Kidney (tissue), 14 donors: ENCODE data around the gene ARHGAP27. TPM values are rescaled to one million over a fixed set of nuclear protein-coding genes. Genes with fewer than 3 reads are reported as not detected.

Experiments used
- DNase-seq, 5 donors: peaks; one replicate each; pipeline ENCODE4 v3.0.0-alpha.2; 2013 to 2020
- FAIRE-seq: peaks from 2 replicates; lab custom pipeline; 2012; peaks lifted over from hg19 to GRCh38; lab: Jason Lieb, UNC
- H3K27ac ChIP-seq, 2 donors: one replicate each; pipeline ENCODE4 v1.7.0; 2013; ENCODE audit warnings: low read depth in 2 of 2, low read length in 2 of 2, inconsistent platforms in 1 of 2
- H3K27me3 ChIP-seq: one replicate; pipeline ENCODE4 v1.7.1; 2013; ENCODE audit warnings: low read length, inconsistent platforms; ENCODE audit not compliant: control insufficient read depth, insufficient read depth
- H3K36me3 ChIP-seq, 3 donors: one replicate each; pipeline versions ENCODE4 v1.7.0 to v1.7.1; 2013; ENCODE audit warnings: low read length in 3 of 3, control low read depth in 1 of 3, inconsistent platforms in 1 of 3; ENCODE audit not compliant: insufficient read depth in 3 of 3, control insufficient read depth in 2 of 3
- H3K4me1 ChIP-seq, 3 donors: one replicate each; pipeline versions ENCODE4 v1.7.0 to v1.7.1; 2013; ENCODE audit warnings: low read length in 3 of 3, inconsistent platforms in 1 of 3, low read depth in 1 of 3; ENCODE audit not compliant: control insufficient read depth in 2 of 3, insufficient read depth in 2 of 3
- H3K4me3 ChIP-seq, 3 donors: one replicate each; pipeline versions ENCODE4 v1.7.0 to v1.8.1; 2013; ENCODE audit warnings: low read length in 3 of 3, control low read depth in 1 of 3, inconsistent platforms in 1 of 3
- H3K9ac ChIP-seq, 3 donors: one replicate each; pipeline versions ENCODE4 v1.7.0 to v1.7.1; 2013; ENCODE audit warnings: low read length in 3 of 3, control low read depth in 1 of 3, inconsistent platforms in 1 of 3
- H3K9me3 ChIP-seq, 3 donors: one replicate each; pipeline versions ENCODE4 v1.7.0 to v1.7.1; 2013; ENCODE audit warnings: low read length in 3 of 3, control low read depth in 1 of 3, inconsistent platforms in 1 of 3; ENCODE audit not compliant: control insufficient read depth in 2 of 3, insufficient read depth in 1 of 3
- CTCF ChIP-seq: IDR thresholded peaks from 3 replicates; pipeline ENCODE4 v1.5.1; 2012; ENCODE audit warnings: mild to moderate bottlenecking, moderate library complexity, borderline replicate concordance; ENCODE audit not compliant: insufficient read depth; ENCODE audit errors: extremely low read depth
- intact Hi-C: fragments of 100-400 bp; cut with DNase I; formaldehyde crosslinking; loops from one replicate; pipeline ENCODE4 v1.11.1; 2022
- polyA plus RNA-seq: library from polyadenylated mRNA; stranded (reverse); fragments of 350-450 nt; fragmentation: Illumina TruSeq; extraction: RNeasy Lipid Tissue Mini Kit (QIAGEN cat#74804); gene quantifications from one replicate; pipeline ENCODE4 v1.2.3, GENCODE V29; 2014; ENCODE audit warnings: low read depth, low replicate concordance; ENCODE audit not compliant: insufficient read depth
- total RNA-seq: library from RNA; stranded (reverse); fragmentation: NEBNext Ultra II Directional; extraction: Animal tissue kit (Norgen Biotek cat#: 25700); gene quantifications from one replicate; pipeline ENCODE4 v1.2.1, GENCODE V29; 2021
- donor health status: control.
- donor health status: control.
- donor health status: control.
- donor health status: control.
- donor health status: control.
- donor health status: DM: yes; HTN: yes; CAD: no.
- donor health status: Normal renal cell carcinoma (clear cell type).

ARHGAP27 gene
- total and polyA plus RNA-seq, 2 donors from 2014 or later: 13.3 to 57.2 TPM

GRCh38 chr17:45391291-45391690, 41.4 kb downstream of the ARHGAP27 start:
- no peak for TF ChIP-seq CTCF
- no peak overlapping the region for H3K27ac ChIP-seq
- H3K36me3 ChIP-seq: no peaks in the 10 kb centered on the region
- H3K9me3 ChIP-seq: no peaks in the 10 kb centered on the region
- no peak for FAIRE-seq
- peaks cover 0 to 7% (median 0%) of the 10 kb centered on the region in 3 donors for H3K4me1 ChIP-seq
- H3K27me3 ChIP-seq: no peaks in the 10 kb centered on the region
- no peak overlapping the region for H3K9ac ChIP-seq
- intact Hi-C loops: no loop called here
- no peak overlapping the region for H3K4me3 ChIP-seq
- DNase-seq: no peak

- peaks cover 0 to 3% (median 0%) of the 10 kb centered on the region in 3 donors for H3K4me1 ChIP-seq
- no peak overlapping the region for H3K27ac ChIP-seq
- H3K4me3 ChIP-seq: no peak overlapping the region
- no peak for FAIRE-seq
- H3K36me3 ChIP-seq: no peaks in the 10 kb centered on the region
- intact Hi-C loops: loop anchor here (5.0 to 10.0 kb wide), 2 partner anchors 107 to 165 kb away; partner anchors contain the start of gene FMNL1
- DNase-seq: no peak
- TF ChIP-seq CTCF: no peak
- H3K9me3 ChIP-seq: no peaks in the 10 kb centered on the region
- no peaks in the 10 kb centered on the region for H3K27me3 ChIP-seq
- no peak overlapping the region for H3K9ac ChIP-seq
Observed at GRCh38 chr17:45389354-45389753, 43.3 kb downstream of the ARHGAP27 start.

- FAIRE-seq: no peak
- no peak overlapping the region for H3K27ac ChIP-seq
- no peaks in the 10 kb centered on the region for H3K36me3 ChIP-seq
- H3K4me3 ChIP-seq: no peak overlapping the region
- no peak for DNase-seq
- H3K4me1 ChIP-seq: peaks cover 0 to 3% (median 0%) of the 10 kb centered on the region in 3 donors
- H3K27me3 ChIP-seq: no peaks in the 10 kb centered on the region
- no peaks in the 10 kb centered on the region for H3K9me3 ChIP-seq
- intact Hi-C loops: loop anchor here (5.0 to 10.0 kb wide), 2 partner anchors 106 to 164 kb away; partner anchors contain the start of gene FMNL1
- no peak overlapping the region for H3K9ac ChIP-seq
- TF ChIP-seq CTCF: no peak
Observed at GRCh38 chr17:45388604-45389325, 43.9 kb downstream of the ARHGAP27 start.
